Measurements from ENCODE around the gene SBNO1. TPM values are rescaled to one million over a fixed set of nuclear protein-coding genes. Genes with fewer than 3 reads are reported as not detected.

The SBNO1 gene
- total RNA-seq, 4 donors from 2014 or later, result 18.2 to 26.6 (median 25.8) TPM

DNA sequence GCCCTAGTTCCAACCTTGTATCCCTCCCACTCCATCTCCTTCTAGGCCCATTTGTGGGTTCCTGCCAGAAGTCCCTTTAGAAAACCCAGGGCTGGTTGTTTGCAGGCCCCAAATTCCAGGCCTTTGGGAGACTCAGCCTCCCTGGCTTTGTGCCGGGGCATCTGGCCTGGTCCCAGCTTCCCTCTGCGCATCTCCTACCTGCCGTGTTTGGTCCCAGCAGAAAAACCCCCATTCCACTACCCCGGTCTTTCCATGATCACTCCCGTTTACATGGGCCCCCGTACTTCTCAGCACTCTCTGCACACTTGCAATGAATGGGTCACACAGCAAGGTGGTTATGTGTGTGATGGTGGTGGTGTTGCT lies 34.6 kb upstream of the SBNO1 start:
- Histone ChIP-seq H3K9me3 (no peaks in the 10 kb centered on the region), H3K36me3 (peaks cover 82% of the 10 kb centered on the region), H3K27me3 (no peaks in the 10 kb centered on the region), H3K4me1 (peaks cover 43% of the 10 kb centered on the region), H3K4me3 (no peak overlapping the region), H3K27ac (peak overlapping the region; percentile 38)
- TF ChIP-seq EP300 (IDR thresholded peaks at IDR 0.05) (no peak), POLR2AphosphoS5 (IDR thresholded peaks at IDR 0.05) (no peak), POLR2A (IDR thresholded peaks at IDR 0.05) (no peak)
- TF ChIP-seq, protein P1, sequence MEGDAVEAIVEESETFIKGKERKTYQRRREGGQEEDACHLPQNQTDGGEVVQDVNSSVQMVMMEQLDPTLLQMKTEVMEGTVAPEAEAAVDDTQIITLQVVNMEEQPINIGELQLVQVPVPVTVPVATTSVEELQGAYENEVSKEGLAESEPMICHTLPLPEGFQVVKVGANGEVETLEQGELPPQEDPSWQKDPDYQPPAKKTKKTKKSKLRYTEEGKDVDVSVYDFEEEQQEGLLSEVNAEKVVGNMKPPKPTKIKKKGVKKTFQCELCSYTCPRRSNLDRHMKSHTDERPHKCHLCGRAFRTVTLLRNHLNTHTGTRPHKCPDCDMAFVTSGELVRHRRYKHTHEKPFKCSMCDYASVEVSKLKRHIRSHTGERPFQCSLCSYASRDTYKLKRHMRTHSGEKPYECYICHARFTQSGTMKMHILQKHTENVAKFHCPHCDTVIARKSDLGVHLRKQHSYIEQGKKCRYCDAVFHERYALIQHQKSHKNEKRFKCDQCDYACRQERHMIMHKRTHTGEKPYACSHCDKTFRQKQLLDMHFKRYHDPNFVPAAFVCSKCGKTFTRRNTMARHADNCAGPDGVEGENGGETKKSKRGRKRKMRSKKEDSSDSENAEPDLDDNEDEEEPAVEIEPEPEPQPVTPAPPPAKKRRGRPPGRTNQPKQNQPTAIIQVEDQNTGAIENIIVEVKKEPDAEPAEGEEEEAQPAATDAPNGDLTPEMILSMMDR (IDR thresholded peaks at IDR 0.05), result no peak
- no peak for DNase-seq (ENCODE audit: low spot score in 2 of 2)
- WGBS, result 76% methylated on average over 6 of the region's 6 CpGs

DNA sequence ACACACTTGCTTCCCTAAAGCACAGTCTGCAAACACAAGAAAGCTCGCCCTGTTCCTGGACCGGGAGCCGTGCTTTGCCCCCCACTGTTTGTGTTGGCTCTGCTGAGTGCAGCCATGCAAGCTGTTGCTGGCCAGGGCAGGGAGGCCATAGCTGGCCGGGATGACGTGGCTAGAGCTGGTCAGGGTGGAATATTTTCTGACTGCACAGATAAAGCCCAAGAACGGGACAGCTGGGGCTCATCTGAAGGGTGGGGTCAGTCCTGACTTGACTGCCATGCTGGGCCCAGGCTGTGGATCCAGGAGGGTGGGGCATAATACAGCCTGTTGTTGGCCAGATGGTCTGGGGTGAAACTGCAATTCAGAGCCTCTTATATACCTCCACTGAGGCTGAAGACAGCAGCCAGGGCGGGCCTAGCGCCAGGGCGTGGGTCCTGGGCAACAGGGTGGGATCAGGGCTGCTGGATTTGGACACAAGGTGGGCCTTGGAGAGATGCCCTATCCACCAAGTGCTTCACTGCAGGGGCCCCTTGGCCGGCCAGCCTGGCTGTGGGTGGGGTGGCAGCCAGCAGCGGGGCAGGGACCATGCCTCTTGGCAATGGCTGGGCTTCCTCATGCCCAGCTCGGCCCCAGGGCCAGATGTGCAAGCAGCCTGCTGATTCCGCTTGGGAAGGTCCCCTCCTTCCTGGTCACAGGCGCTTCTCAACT lies 34.1 kb upstream of the SBNO1 start:
- Histone ChIP-seq H3K9me3 (no peaks in the 10 kb centered on the region), H3K27ac (peak overlapping the region; percentile 62), H3K27me3 (no peaks in the 10 kb centered on the region), H3K4me3 (no peak overlapping the region), H3K36me3 (peaks cover 78% of the 10 kb centered on the region), H3K4me1 (peaks cover 43% of the 10 kb centered on the region)
- 75% methylated on average over 12 of the region's 14 CpGs for WGBS
- no peak for DNase-seq (ENCODE audit: low spot score in 2 of 2)
- TF ChIP-seq EP300 (IDR thresholded peaks at IDR 0.05) (no peak), POLR2A (IDR thresholded peaks at IDR 0.05) (no peak), POLR2AphosphoS5 (IDR thresholded peaks at IDR 0.05) (no peak)
- TF ChIP-seq, protein P1 (IDR thresholded peaks at IDR 0.05), result no peak

DNA sequence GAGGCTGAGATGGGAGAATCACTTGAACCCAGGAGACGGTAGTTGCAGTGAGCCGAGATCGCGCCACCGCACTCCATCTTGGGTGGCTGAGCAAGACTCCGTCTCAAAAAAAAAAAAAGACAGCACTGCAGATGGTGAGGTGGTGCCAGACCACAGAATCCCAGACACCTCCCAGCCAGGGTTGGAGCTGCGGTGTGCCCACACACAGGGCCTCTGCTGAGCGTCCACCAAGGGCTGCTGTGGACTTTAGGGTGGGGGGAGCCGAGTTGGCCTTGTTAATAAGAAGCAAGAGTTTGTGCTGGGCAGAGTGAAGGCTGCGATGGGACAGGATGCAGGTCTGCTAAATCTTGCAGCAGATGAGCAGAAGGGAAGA lies 33.5 kb upstream of the SBNO1 start:
- H3K4me1 ChIP-seq, result peaks cover 43% of the 10 kb centered on the region
- H3K27ac ChIP-seq, result peak overlapping the region; percentile 62
- no peak for DNase-seq (ENCODE audit: low spot score in 2 of 2)
- 57% methylated on average over 10 of the region's 10 CpGs for WGBS
- H3K27me3 ChIP-seq, result no peaks in the 10 kb centered on the region
- peaks cover 77% of the 10 kb centered on the region for H3K36me3 ChIP-seq
- H3K9me3 ChIP-seq, result no peaks in the 10 kb centered on the region
- no peak overlapping the region for H3K4me3 ChIP-seq
- no peak for TF ChIP-seq POLR2AphosphoS5 (IDR thresholded peaks at IDR 0.05)
- TF ChIP-seq, protein P1 (IDR thresholded peaks at IDR 0.05), result no peak
- TF ChIP-seq EP300 (IDR thresholded peaks at IDR 0.05), result no peak
- TF ChIP-seq POLR2A (IDR thresholded peaks at IDR 0.05), result no peak

DNA sequence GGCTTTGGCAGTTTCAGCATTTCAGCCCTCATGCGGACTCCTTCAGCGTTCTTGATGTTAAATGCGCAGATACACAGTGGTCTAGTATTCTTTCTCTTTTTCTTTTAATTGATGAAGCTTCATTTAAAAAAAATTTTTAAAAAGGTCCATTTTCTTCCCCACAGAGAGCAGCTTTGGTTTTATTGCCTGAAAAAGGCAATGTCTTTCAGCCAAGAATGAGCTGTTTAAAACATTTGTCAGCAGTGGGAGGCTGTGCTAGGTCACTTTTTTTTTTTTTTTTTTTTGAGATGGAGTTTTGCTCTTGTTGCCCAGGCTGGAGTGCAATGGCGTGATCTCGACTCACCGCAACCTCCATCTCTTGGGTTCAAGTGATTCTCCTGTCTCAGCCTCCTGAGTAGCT lies 32.8 kb upstream of the SBNO1 start:
- peaks cover 76% of the 10 kb centered on the region for H3K36me3 ChIP-seq
- no peak overlapping the region for H3K27ac ChIP-seq

DNA sequence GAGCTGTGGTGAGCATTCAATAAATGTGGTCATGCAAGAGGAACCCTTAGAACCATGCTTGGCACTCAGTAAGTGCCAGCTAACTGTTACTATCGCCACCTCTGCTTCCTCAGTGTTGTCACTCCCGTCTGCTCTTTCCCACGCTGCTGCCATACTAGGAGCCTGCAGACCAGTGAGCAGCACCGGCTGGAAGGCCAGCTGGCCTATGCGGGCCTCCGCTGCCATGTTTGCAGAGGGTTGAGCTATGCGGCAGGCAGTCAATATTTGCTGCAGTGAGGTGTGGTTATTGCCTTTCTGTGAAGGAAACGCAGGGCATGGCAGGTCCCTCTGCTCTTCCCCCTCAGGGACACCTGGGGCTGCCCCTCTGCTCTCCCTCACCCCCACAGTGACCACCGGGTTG lies 32.3 kb upstream of the SBNO1 start:
- H3K36me3 ChIP-seq, result peaks cover 75% of the 10 kb centered on the region
- WGBS, result 86% methylated on average over 9 of the region's 9 CpGs

More for the DNA sequence above, 32.8 kb upstream of the SBNO1 start:
- Histone ChIP-seq H3K4me1 (peaks cover 48% of the 10 kb centered on the region), H3K9me3 (no peaks in the 10 kb centered on the region), H3K27me3 (no peaks in the 10 kb centered on the region), H3K4me3 (no peak overlapping the region)
- DNase-seq (ENCODE audit: low spot score in 2 of 2), result no peak
- TF ChIP-seq, protein P1 (IDR thresholded peaks at IDR 0.05), result no peak
- TF ChIP-seq EP300 (IDR thresholded peaks at IDR 0.05) (no peak), POLR2AphosphoS5 (IDR thresholded peaks at IDR 0.05) (no peak), POLR2A (IDR thresholded peaks at IDR 0.05) (no peak)
- 81% methylated on average over 6 of the region's 6 CpGs for WGBS

More for the DNA sequence above, 32.3 kb upstream of the SBNO1 start:
- H3K4me1 ChIP-seq, result peaks cover 47% of the 10 kb centered on the region
- TF ChIP-seq POLR2A (IDR thresholded peaks at IDR 0.05), result no peak
- no peak for TF ChIP-seq EP300 (IDR thresholded peaks at IDR 0.05)
- TF ChIP-seq POLR2AphosphoS5 (IDR thresholded peaks at IDR 0.05), result no peak
- TF ChIP-seq, protein P1 (IDR thresholded peaks at IDR 0.05), result no peak
- DNase-seq (ENCODE audit: low spot score in 2 of 2), result no peak
- H3K27me3 ChIP-seq, result no peaks in the 10 kb centered on the region
- H3K27ac ChIP-seq, result no peak overlapping the region
- H3K4me3 ChIP-seq, result no peak overlapping the region
- H3K9me3 ChIP-seq, result no peaks in the 10 kb centered on the region
